K562 (cell line): ENCODE results near the gene CD82. TPM values are rescaled to one million over a fixed set of nuclear protein-coding genes. Genes with fewer than 3 reads are reported as not detected.

Experiments
- LEF1 ChIP-seq: fragments of 450-650 bp; IDR thresholded peaks from 2 replicates; pipeline ENCODE4 v1.6.1; 2016; ENCODE audit warnings: mild to moderate bottlenecking
- MGA ChIP-seq: fragments of 450-650 bp; IDR thresholded peaks from 2 replicates; pipeline ENCODE4 v1.6.1; 2016; ENCODE audit warnings: mild to moderate bottlenecking, moderate library complexity
- MYNN ChIP-seq, 2 experiments: sonication (generic); formaldehyde crosslinking in 1 of 2; IDR thresholded peaks; 2 replicates each; pipeline versions ENCODE4 v1.5.0 to v1.6.1; 2016 to 2020; ENCODE audit warnings: antibody characterized with exemption in 1 of 2, missing genetic modification reagents in 1 of 2
- NEUROD1 ChIP-seq: fragments of 150-350 bp; IDR thresholded peaks from 2 replicates; pipeline ENCODE4 v1.6.1; 2014; ENCODE audit warnings: borderline replicate concordance, low read length, low read depth; ENCODE audit not compliant: partially characterized antibody
- PML ChIP-seq: IDR thresholded peaks from 2 replicates; pipeline ENCODE4 v1.6.1; 2012; ENCODE audit warnings: low read length, inconsistent platforms
- RNF2 ChIP-seq: sonication (generic); IDR thresholded peaks from 2 replicates; pipeline ENCODE4 v1.6.1; 2016
- TOE1 ChIP-seq, 2 experiments: fragments of 450-650 bp in 1 of 2; sonication (generic) in 1 of 2; formaldehyde crosslinking in 1 of 2; IDR thresholded peaks; 2 replicates each; pipeline versions ENCODE4 v1.7.1 to v1.8.0; 2016 to 2022; ENCODE audit warnings: borderline replicate concordance in 2 of 2, mild to moderate bottlenecking in 2 of 2, antibody characterized with exemption in 1 of 2, inconsistent platforms in 1 of 2, low read depth in 1 of 2, missing genetic modification reagents in 1 of 2, moderate library complexity in 1 of 2
- ZNF592 ChIP-seq: fragments of 450-650 bp; IDR thresholded peaks from 2 replicates; pipeline ENCODE4 v1.6.1; 2017; ENCODE audit warnings: antibody characterized with exemption, mild to moderate bottlenecking
- polyA plus RNA-seq, 8 experiments: library from polyadenylated mRNA; depleted of rRNA in 4 of 8; stranded (reverse) in 5 of 8; unstranded in 3 of 8; fragments of >200 nt; fragmentation: Nextera tagmentation in 2 of 8; fragmentation: Illumina TruSeq in 1 of 8; extraction: Ambion mirVana in 2 of 8; extraction: Trizol in 1 of 8; gene quantifications; 2 replicates each; pipeline versions ENCODE4 v1.2.1 to v1.2.3, GENCODE V29; 2011 to 2014; ENCODE audit warnings: inconsistent platforms in 1 of 8, missing spikeins in 1 of 8
- total RNA-seq, 7 experiments: library from RNA; depleted of rRNA in 6 of 7; stranded (reverse); fragments of >200 nt in 6 of 7; fragmentation: Illumina TruSeq in 2 of 7; extraction: Trizol in 2 of 7; gene quantifications; 2 replicates each; pipeline versions ENCODE4 v1.2.1 to v1.2.3, GENCODE V29; 2011 to 2021; ENCODE audit warnings: low replicate concordance in 1 of 7

Gene CD82
- total and polyA plus RNA-seq, 9 of the 15 experiments (the other 6 are each of a cell fraction or from before 2014, with no cell fraction given) = 0.27 to 9.4 (median 3.0) TPM

GRCh38 chr11:44548032-44548695 lies 17.3 kb upstream of the CD82 start (continued):
- TF ChIP-seq MYNN (IDR thresholded peaks at IDR 0.05) (0 out of 2 replicates have a peak, but pooled peaks have one; percentile 17), MYNN (CRISPR knock-in tag; IDR thresholded peaks at IDR 0.05) (no peak), TOE1 (IDR thresholded peaks at IDR 0.05; ENCODE audit: borderline replicate concordance) (no peak), TOE1 (CRISPR knock-in tag; IDR thresholded peaks at IDR 0.05; ENCODE audit: borderline replicate concordance, low read depth) (no peak), LEF1 (peak; percentile 74; the same call in 1 of the 2 replicates), ZNF592 (peak; percentile 75; the same call in 1 of the 2 replicates), PML (peak; percentile 70), MGA (peak; percentile 54), RNF2 (peak; percentile 64; the same call in 1 of the 2 replicates), NEUROD1 (peak; percentile 55)
